GM12878 (cell line): ENCODE results near the gene KIAA1671. TPM values are rescaled to one million over a fixed set of nuclear protein-coding genes. Genes with fewer than 3 reads are reported as not detected.

Experiments
- ATAC-seq: fragments of 200-7000 bp; cut with Tn5 transposase; 3 replicates; pipeline ENCODE4 v1.9.1; 2020; ENCODE audit warnings: mild to moderate bottlenecking, moderate library complexity
- BruUV-seq: library from RNA; stranded (reverse); fragments of 400-500 nt; replicated peaks from 2 replicates; lab custom pipeline; 2021; lab: Mats Ljungman, UMichigan
- CTCF ChIA-PET: fragments of 300-600 bp; sonication (Branson Sonifier 250); formaldehyde crosslinking; extraction: SDS; loops from one replicate; lab custom pipeline; 2021; ENCODE audit warnings: inconsistent platforms; lab: Yijun Ruan, JAX
- POLR2A ChIA-PET: fragments of 350-600 bp; formaldehyde crosslinking; extraction: SDS; loops from one replicate; lab custom pipeline; 2021; ENCODE audit warnings: inconsistent platforms; lab: Charles Lee
- RAD21 ChIA-PET: fragments of 300-600 bp; sonication (Branson Sonifier 250); formaldehyde crosslinking; loops from one replicate; lab custom pipeline; 2023; ENCODE audit warnings: antibody characterized with exemption; ENCODE audit not compliant: unreplicated experiment; lab: Charles Lee
- SMC1A ChIA-PET: fragments of 300-600 bp; sonication (Branson Sonifier 250); formaldehyde crosslinking; loops from one replicate; lab custom pipeline; 2023; ENCODE audit not compliant: unreplicated experiment, uncharacterized antibody; lab: Charles Lee
- DNase-seq: peaks from one replicate; pipeline ENCODE4 v3.0.0-alpha.2; 2011; ENCODE audit warnings: low read depth, low spot score
- FAIRE-seq: peaks from 3 replicates; lab custom pipeline; 2011; peaks lifted over from hg19 to GRCh38; lab: Jason Lieb, UNC
- H2AFZ ChIP-seq: 2 replicates; pipeline ENCODE4 v1.6.0; 2011; ENCODE audit warnings: low read depth, low read length, control low read depth; ENCODE audit not compliant: control insufficient read depth
- H3K27ac ChIP-seq: 2 replicates; pipeline ENCODE4 v1.5.1; 2011; ENCODE audit warnings: control low read depth; ENCODE audit not compliant: control insufficient read depth, insufficient read depth
- H3K27me3 ChIP-seq, 2 experiments: replicated peaks in 1 of 2; 2 replicates each; pipeline versions ENCODE4 v1.6.0 to v1.6.1; 2011; ENCODE audit warnings: low read length in 1 of 2; ENCODE audit not compliant: control insufficient read depth in 2 of 2, insufficient read depth in 2 of 2
- H3K36me3 ChIP-seq, 2 experiments: 2 replicates each; pipeline ENCODE4 v1.5.1; 2011; ENCODE audit warnings: low read length in 1 of 2; ENCODE audit not compliant: control insufficient read depth in 2 of 2, insufficient read depth in 2 of 2
- H3K4me1 ChIP-seq: 2 replicates; pipeline ENCODE4 v1.6.1; 2011; ENCODE audit warnings: mild to moderate bottlenecking, low read length, moderate library complexity, mixed read lengths; ENCODE audit not compliant: control insufficient read depth, insufficient read depth
- H3K4me2 ChIP-seq: 2 replicates; pipeline ENCODE4 v1.6.0; 2011; ENCODE audit warnings: control low read depth; ENCODE audit not compliant: control insufficient read depth, insufficient read depth
- H3K4me3 ChIP-seq: fragments of 200-600 bp; sonication (generic); 2 replicates; pipeline ENCODE4 v1.5.1; 2016
- H3K79me2 ChIP-seq: 2 replicates; pipeline ENCODE4 v1.6.0; 2011; ENCODE audit warnings: low read length; ENCODE audit not compliant: control insufficient read depth, insufficient read depth
- H3K9ac ChIP-seq: 2 replicates; pipeline ENCODE4 v1.8.0; 2011; ENCODE audit warnings: low read length, control low read depth, mixed read lengths; ENCODE audit not compliant: control insufficient read depth, insufficient read depth
- H3K9me3 ChIP-seq: replicated peaks from 3 replicates; pipeline ENCODE4 v1.5.1; 2011; ENCODE audit warnings: mild to moderate bottlenecking, low read length; ENCODE audit not compliant: control insufficient read depth, insufficient read depth
- H4K20me1 ChIP-seq: 2 replicates; pipeline ENCODE4 v1.6.0; 2011; ENCODE audit not compliant: control insufficient read depth, insufficient read depth
- ATF2 ChIP-seq: IDR thresholded peaks from 2 replicates; pipeline ENCODE4 v1.6.1; 2012; ENCODE audit warnings: low read length, inconsistent platforms
- FOXK2 ChIP-seq: fragments of 450-650 bp; IDR thresholded peaks from 2 replicates; pipeline ENCODE4 v1.6.1; 2017; ENCODE audit warnings: mild to moderate bottlenecking, moderate library complexity
- MYC ChIP-seq: IDR thresholded peaks from 2 replicates; pipeline ENCODE4 v1.6.1; 2011; ENCODE audit warnings: mild to moderate bottlenecking, low read length, moderate library complexity, inconsistent platforms; ENCODE audit not compliant: insufficient read depth, insufficient replicate concordance, insufficient read length, severe bottlenecking
- POLR2AphosphoS2 ChIP-seq: IDR thresholded peaks from 2 replicates; pipeline ENCODE4 v1.6.1; 2011; ENCODE audit warnings: low read depth, mild to moderate bottlenecking, low read length, improper control_type of control experiment, moderate library complexity
- SREBF1 ChIP-seq: IDR thresholded peaks from 2 replicates; pipeline ENCODE4 v1.6.1; 2012; ENCODE audit warnings: mild to moderate bottlenecking, low read length
- USF2 ChIP-seq: IDR thresholded peaks from 2 replicates; pipeline ENCODE4 v1.6.1; 2011; ENCODE audit warnings: low read depth, low read length, improper control_type of control experiment, borderline replicate concordance
- ZNF687 ChIP-seq: fragments of 450-650 bp; IDR thresholded peaks from 2 replicates; pipeline ENCODE4 v1.6.1; 2017; ENCODE audit warnings: mild to moderate bottlenecking, moderate library complexity
- ZSCAN29 ChIP-seq: fragments of 450-650 bp; IDR thresholded peaks from 2 replicates; pipeline ENCODE4 v1.6.1; 2017; ENCODE audit warnings: mild to moderate bottlenecking, moderate library complexity
- ZZZ3 ChIP-seq: IDR thresholded peaks from 2 replicates; pipeline ENCODE4 v1.6.1; 2011; ENCODE audit warnings: low read depth; ENCODE audit not compliant: control insufficient read depth, insufficient read length
- WGBS: methylation state at CpG from one replicate; pipeline ENCODE4 v1.1.6; 2016; ENCODE audit warnings: low lambda C conversion rate; ENCODE audit not compliant: insufficient replicate concordance, insufficient coverage; ENCODE audit errors: missing lambda C conversion rate; 5-methylcytosine and 5-hydroxymethylcytosine counted together
- in situ Hi-C: fragments of 300-500 bp; cut with MboI; formaldehyde crosslinking; loops from 9 replicates; pipeline ENCODE4 v1.14.3; 2018; ENCODE audit warnings: mixed read lengths
- intact Hi-C: fragments of 100-400 bp; cut with micrococcal nuclease; formaldehyde crosslinking; loops from one replicate; pipeline ENCODE4 v1.14.2; 2022; ENCODE audit not compliant: unreplicated experiment
- polyA plus RNA-seq, 11 experiments: library from polyadenylated mRNA; depleted of rRNA in 4 of 11; unstranded in 6 of 11; stranded (reverse) in 5 of 11; fragments of >200 nt; fragmentation: Nextera tagmentation in 4 of 11; fragmentation: Illumina TruSeq in 1 of 11; extraction: Ambion mirVana in 4 of 11; extraction: Trizol in 1 of 11; gene quantifications; 1 replicate in 1 of 11; 2 replicates in 10 of 11; pipeline versions ENCODE4 v1.2.1 to v1.2.3, GENCODE V29; 2011 to 2016; ENCODE audit warnings: inconsistent platforms in 2 of 11, missing spikeins in 2 of 11, low read depth in 1 of 11
- total RNA-seq, 4 experiments: library from RNA; depleted of rRNA in 3 of 4; stranded (reverse); fragments of >200 nt in 3 of 4; fragmentation: Illumina TruSeq in 1 of 4; extraction: Trizol in 1 of 4; gene quantifications; 2 replicates each; pipeline versions ENCODE4 v1.2.1 to v1.2.3, GENCODE V29; 2013 to 2021

The KIAA1671 gene
- total and polyA plus RNA-seq, 10 of the 15 experiments (the other 5 are each of a cell fraction or from before 2014, with no cell fraction given), result 0.05 to 2.7 (median 0.33) TPM

GRCh38 chr22:24964441-24964840 lies 11.9 kb downstream of the KIAA1671 start:
- H3K4me2 ChIP-seq, result no peak overlapping the region
- in situ Hi-C loops, result no loop called here
- intact Hi-C loops, result no loop called here
- ATAC-seq (no peak), FAIRE-seq (no peak), DNase-seq (no peak)
- H3K9me3 ChIP-seq, result no peaks in the 10 kb centered on the region
- no peaks in the 10 kb centered on the region for H3K36me3 ChIP-seq
- RAD21 ChIA-PET, result no interaction called here
- CTCF ChIA-PET, result no interaction called here
- no peak overlapping the region for H3K4me3 ChIP-seq
- H4K20me1 ChIP-seq, result no peaks in the 10 kb centered on the region
- SMC1A ChIA-PET, result no interaction called here
- POLR2A ChIA-PET, result interaction anchor here (0.6 to 0.7 kb wide), 2 partner anchors 24 to 270 kb away, joined by 3 read pairs; no protein-coding TSS in a partner anchor
- H3K4me1 ChIP-seq, result no peaks in the 10 kb centered on the region
- TF ChIP-seq SREBF1, result no peak
- no peak for TF ChIP-seq FOXK2
- H3K79me2 ChIP-seq, result no peaks in the 10 kb centered on the region
- BruUV-seq, result no TSS peak
- 55% methylated on average over 3 of the region's 3 CpGs for WGBS
- no peaks in the 10 kb centered on the region; a peak in 1 of 4 replicates for H3K27me3 ChIP-seq
- H3K9ac ChIP-seq, result no peak overlapping the region
- H2AFZ ChIP-seq, result no peak overlapping the region
- no peak overlapping the region for H3K27ac ChIP-seq

- Histone ChIP-seq H2AFZ (no peak overlapping the region), H3K79me2 (no peaks in the 10 kb centered on the region), H3K9ac (no peak overlapping the region), H3K4me1 (no peaks in the 10 kb centered on the region), H3K4me3 (no peak overlapping the region), H3K9me3 (no peaks in the 10 kb centered on the region), H3K4me2 (no peak overlapping the region), H3K36me3 (no peaks in the 10 kb centered on the region), H3K27ac (no peak overlapping the region), H3K27me3 (no peaks in the 10 kb centered on the region; a peak in 2 of 4 replicates), H4K20me1 (no peaks in the 10 kb centered on the region)
- RAD21 ChIA-PET, result no interaction called here
- DNase-seq (no peak), ATAC-seq (peak; percentile 42), FAIRE-seq (no peak)
- POLR2A ChIA-PET, result interaction anchor here (0.6 kb wide), 1 partner anchor 38 kb away, joined by 3 read pairs; no protein-coding TSS in a partner anchor
- SMC1A ChIA-PET, result no interaction called here
- intact Hi-C loops, result no loop called here
- in situ Hi-C loops, result no loop called here
- WGBS, result 52% methylated on average over 9 of the region's 9 CpGs
- no TSS peak for BruUV-seq
- CTCF ChIA-PET, result interaction anchor here (0.6 kb wide), 1 partner anchor 369 kb away, joined by 3 read pairs; no protein-coding TSS in a partner anchor
- TF ChIP-seq SREBF1, result no peak
- TF ChIP-seq ZNF687, result no peak
- no peak for TF ChIP-seq ZSCAN29
- no peak for TF ChIP-seq MYC
- TF ChIP-seq ZZZ3, result no peak
- no peak for TF ChIP-seq USF2
- TF ChIP-seq POLR2AphosphoS2, result no peak
- no peak for TF ChIP-seq ATF2
Observed at GRCh38 chr22:24965822-24966626, 13.5 kb downstream of the KIAA1671 start.
